Ectodermal cell (in vitro differentiated cells): ENCODE results near the gene URI1.
"Not testable (repeated sequence)": the region's sequence is repeated elsewhere in the genome, so short reads cannot be mapped to it uniquely, and the experiment has no call there.

ENCODE experiments used
- H3K27ac ChIP-seq: 2 replicates; pipeline ENCODE4 v1.7.0; 2013; ENCODE audit warnings: mild to moderate bottlenecking, low read depth, low read length; ENCODE audit not compliant: insufficient read depth, poor library complexity, severe bottlenecking
- H3K27me3 ChIP-seq: 2 replicates; pipeline ENCODE4 v1.7.0; 2013; ENCODE audit warnings: mild to moderate bottlenecking, low read length; ENCODE audit not compliant: insufficient read depth, control insufficient read depth, poor library complexity, severe bottlenecking
- H3K36me3 ChIP-seq: one replicate; pipeline ENCODE4 v1.7.0; 2013; ENCODE audit warnings: low read length; ENCODE audit not compliant: control insufficient read depth, insufficient read depth
- H3K4me1 ChIP-seq: one replicate; pipeline ENCODE4 v1.7.0; 2013; ENCODE audit warnings: low read length; ENCODE audit not compliant: control insufficient read depth, insufficient read depth
- H3K4me3 ChIP-seq: 2 replicates; pipeline ENCODE4 v1.7.0; 2013; ENCODE audit warnings: low read depth, low read length, control low read depth; ENCODE audit not compliant: insufficient read depth
- H3K9me3 ChIP-seq: 2 replicates; pipeline ENCODE4 v1.7.0; 2013; ENCODE audit warnings: mild to moderate bottlenecking, low read length, moderate library complexity; ENCODE audit not compliant: control insufficient read depth
- WGBS, 2 experiments: methylation state at CpG; one replicate each; pipeline ENCODE4 v1.1.7; 2013; ENCODE audit warnings: missing lambda C conversion rate in 2 of 2; 5-methylcytosine and 5-hydroxymethylcytosine counted together

URI1 gene

DNA sequence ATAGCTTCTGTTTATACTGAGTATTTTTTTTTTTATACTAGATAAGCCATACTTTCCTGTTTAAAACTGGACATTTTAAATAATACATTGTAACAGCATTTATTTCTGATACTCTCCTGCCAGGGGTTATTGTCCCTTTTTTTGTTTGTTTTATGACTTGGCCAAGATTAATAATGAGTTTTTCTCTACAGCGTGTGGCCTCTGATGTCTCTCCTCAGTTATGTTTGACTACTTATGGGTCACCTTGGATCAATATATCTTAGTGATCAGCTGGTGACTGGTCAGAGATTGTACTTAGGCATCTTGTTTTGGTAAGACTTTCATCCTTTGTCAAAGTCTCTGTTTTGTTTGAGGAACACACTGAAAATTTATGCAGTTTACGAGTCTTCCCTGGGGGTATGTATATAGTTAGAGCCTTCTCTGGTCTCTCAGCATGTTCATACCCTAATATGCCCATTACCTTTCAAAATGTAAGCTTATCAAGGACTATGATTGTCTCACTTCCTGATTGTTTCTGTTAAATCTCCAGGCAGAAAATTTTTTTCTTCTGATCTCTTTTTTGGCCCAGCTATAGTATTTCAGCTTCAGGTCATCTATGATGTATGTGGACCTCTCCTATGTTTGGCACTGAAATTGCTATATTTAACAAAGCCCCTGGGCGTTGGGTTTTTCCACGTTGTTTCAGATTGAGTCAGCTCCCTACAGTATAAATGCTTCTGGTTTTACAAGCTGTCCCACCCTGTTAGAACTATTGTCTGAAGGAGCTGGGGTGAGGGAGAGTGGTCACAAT, 87.9 kb downstream of the URI1 start:
- Histone ChIP-seq H3K9me3 (no peaks in the 10 kb centered on the region), H3K4me1 (no peaks in the 10 kb centered on the region), H3K4me3 (no peak overlapping the region), H3K27ac (no peak overlapping the region), H3K36me3 (peaks cover 9% of the 10 kb centered on the region), H3K27me3 (no peaks in the 10 kb centered on the region)
- WGBS, 2 experiments = 92 to 97% methylated on average over 4 of the region's 4 CpGs

DNA sequence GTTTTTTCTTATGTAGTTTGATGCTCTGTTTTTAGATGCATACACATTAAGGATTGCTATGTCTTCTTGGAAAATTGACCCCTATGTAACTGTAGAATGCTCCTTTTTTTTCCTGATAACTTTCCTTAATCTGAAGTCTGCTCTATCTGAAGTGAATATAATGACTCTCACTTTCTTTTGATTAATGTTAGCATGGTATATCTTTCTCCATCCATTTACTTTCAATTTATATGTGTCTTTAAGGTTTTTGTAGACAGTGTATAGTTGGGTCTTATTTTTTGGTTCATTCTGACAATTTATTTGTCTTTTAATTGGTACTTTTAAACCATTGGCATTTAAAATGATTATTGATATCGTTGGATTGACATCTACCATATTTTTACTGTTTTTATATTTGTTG, 92.3 kb downstream of the URI1 start:
- Histone ChIP-seq H3K4me3 (no peak overlapping the region), H3K4me1 (no peaks in the 10 kb centered on the region), H3K9me3 (no peaks in the 10 kb centered on the region), H3K27ac (no peak overlapping the region), H3K36me3 (peaks cover 13% of the 10 kb centered on the region), H3K27me3 (no peaks in the 10 kb centered on the region)
- WGBS, 2 experiments = no CpG with 5 or more reads among the region's 1 CpG

DNA sequence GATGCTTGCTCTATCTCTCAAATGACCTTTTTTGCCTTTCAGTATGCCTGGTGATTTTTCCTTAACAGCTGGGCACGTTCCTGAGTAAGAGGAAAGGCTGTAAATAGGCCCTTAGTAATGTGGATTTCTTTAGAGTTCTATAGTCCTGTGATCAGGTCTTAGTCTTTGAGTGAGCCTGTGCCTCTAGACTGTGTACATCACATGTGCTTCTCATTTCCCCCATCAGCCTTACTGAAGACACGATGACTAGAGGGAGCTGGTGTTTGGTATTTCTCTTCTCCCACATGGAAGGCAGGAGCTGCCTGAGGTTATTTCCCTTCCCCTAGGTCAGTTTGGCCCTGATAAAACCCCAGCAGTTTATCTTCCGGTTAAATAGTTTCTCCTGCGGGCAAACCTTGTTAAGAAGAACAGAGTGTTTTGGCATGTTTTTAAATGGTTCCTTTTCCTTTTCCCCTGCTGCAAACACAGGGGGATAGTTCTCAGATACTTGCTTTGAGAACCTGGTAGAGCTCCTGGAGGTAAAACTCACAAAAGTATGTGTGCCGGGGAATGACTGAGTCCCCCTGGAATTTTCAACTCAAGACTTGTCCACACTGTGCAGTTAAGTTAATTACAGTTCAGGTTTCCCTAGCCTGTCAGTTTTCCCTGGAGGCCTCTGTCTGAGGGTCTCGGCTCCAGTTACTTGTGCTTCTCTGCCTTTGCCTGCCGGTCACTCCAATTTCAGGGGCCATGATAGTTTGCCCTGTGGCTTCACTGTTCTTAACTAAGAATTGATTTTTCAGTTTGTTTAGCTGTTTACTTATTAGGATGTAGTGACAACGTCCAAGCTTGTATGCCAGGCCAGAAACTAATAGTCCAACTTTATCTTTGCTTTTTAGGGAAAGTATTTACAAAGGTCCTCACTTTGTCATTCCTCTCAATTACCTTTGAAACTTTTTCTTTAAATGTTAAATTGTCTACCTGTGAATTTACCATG, 94.4 kb downstream of the URI1 start:
- no peaks in the 10 kb centered on the region for H3K9me3 ChIP-seq
- H3K27me3 ChIP-seq = no peaks in the 10 kb centered on the region
- H3K4me1 ChIP-seq = no peaks in the 10 kb centered on the region
- H3K27ac ChIP-seq = peak overlapping the region; percentile 56
- H3K4me3 ChIP-seq = no peak overlapping the region
- H3K36me3 ChIP-seq = peaks cover 4% of the 10 kb centered on the region
- WGBS, 2 experiments = 89 to 91% methylated on average over 7 to 8 of the region's 8 CpGs

DNA sequence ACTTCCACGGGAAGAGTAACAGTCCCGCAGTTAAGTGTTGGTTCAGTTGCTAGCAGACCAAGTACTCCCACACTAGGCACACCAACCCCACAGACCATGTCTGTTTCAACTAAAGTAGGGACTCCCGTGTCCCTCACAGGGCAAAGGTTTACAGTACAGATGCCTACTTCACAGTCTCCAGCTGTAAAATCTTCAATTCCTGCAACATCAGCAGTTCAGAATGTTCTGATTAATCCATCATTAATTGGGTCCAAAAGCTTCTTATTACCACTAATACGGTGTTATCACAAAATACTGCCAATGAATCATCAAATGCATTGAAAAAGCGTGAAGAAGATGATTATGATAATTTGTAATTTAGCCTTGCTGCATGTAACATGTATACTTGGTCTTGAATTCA, 95.8 kb downstream of the URI1 start:
- Histone ChIP-seq H3K9me3 (no peaks in the 10 kb centered on the region), H3K27me3 (no peaks in the 10 kb centered on the region), H3K4me1 (no peaks in the 10 kb centered on the region), H3K4me3 (no peak overlapping the region), H3K27ac (no peak overlapping the region), H3K36me3 (peaks cover 4% of the 10 kb centered on the region)
- WGBS, 2 experiments = 96 to 99% methylated on average over 5 of the region's 5 CpGs

DNA sequence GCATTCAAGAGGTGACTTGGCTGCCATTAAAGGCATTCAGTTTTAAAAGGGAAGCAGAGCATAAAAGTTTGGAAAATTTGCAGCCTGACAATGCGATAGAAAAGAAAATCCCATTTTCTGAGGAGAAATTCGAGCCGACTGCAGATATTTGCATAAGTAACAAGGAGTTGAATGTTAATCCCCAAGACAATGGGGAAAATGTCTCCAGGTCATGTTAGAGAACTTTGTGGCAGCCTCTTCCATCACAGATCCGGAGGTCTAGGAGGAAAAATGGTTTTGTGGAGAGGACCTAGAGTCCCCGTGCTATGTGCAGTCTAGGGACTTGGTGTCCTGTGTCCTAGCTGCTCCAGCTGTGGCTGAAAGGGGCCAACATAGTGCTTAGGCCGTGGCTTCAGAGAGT, 99.9 kb downstream of the URI1 start:
- 91% methylated on average over 6 of the region's 6 CpGs for WGBS, 2 experiments
- H3K9me3 ChIP-seq, H3K36me3 ChIP-seq, H3K27me3 ChIP-seq, H3K4me1 ChIP-seq, H3K27ac ChIP-seq, H3K4me3 ChIP-seq: not testable (repeated sequence)

DNA sequence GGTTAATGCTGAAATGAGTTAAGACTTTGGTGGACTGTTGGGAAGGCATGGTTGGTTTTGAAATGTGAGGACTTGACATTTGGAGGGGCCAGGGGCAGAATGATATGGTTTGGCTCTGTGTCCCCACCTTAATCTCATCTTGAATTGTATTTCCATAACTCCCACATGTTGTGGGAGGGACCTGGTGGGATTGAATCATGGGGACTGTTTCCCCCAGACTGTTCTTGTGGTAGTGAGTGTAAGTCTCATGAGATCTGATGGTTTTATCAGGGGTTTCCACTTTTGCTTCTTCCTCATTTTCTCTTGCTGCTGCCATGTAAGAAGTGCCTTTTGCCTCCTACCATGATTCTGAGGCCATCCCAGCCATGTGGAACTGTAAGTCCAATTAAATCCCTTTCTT, 101.0 kb downstream of the URI1 start:
- H3K4me3 ChIP-seq, H3K9me3 ChIP-seq, H3K27ac ChIP-seq, H3K27me3 ChIP-seq, H3K4me1 ChIP-seq, H3K36me3 ChIP-seq: not testable (repeated sequence)

DNA sequence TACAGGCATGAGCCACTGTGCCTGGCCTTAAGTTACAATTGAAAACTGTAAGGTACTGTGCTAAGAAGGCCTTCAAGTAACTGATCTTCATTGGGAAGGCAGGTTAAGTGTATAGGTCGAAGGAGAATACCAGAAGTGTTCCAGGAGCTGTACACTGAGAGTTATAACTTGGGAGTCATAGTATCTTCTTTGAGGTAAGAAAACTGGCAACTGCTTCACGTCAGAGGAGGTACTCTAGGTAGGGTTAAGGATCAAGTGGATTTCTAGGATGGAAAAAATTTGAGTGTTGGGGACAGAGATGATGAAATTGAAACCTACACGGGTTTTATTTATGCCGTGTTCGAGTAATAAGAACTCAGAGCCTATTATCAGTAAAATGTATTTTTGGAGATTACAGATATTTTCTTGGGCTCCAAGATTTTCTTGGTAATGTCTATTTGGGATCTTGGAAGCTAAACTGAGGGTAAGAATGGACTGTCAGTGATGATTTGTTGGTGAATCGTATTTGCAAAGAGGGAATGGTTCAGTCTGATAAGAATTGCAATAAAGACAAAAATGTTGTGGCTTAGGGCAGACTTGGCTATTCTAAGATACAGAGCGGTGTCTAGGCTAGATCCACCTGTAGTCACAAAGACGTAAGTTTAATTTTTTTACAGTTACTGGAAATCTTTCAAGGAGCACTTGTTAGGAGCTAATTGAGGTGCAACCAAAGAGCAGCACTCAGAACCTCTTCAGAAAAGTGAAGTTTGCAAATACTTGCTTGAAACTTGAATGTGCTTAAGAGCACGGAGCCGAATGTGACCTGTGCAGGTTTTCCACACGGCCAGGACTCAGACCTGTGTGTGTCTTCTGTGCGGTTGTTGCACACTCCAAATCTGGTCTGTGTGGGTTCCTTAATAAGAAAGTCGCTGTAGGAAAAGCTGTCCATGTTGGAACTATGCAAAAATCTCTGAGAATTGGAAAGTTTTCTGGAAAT, 102.5 kb downstream of the URI1 start:
- no peak overlapping the region for H3K4me3 ChIP-seq
- no peak overlapping the region for H3K27ac ChIP-seq
- no peaks in the 10 kb centered on the region for H3K36me3 ChIP-seq
- no peaks in the 10 kb centered on the region for H3K9me3 ChIP-seq
- 96% methylated on average over 13 of the region's 13 CpGs for WGBS, 2 experiments
- no peaks in the 10 kb centered on the region for H3K27me3 ChIP-seq
- peaks cover 8% of the 10 kb centered on the region for H3K4me1 ChIP-seq

DNA sequence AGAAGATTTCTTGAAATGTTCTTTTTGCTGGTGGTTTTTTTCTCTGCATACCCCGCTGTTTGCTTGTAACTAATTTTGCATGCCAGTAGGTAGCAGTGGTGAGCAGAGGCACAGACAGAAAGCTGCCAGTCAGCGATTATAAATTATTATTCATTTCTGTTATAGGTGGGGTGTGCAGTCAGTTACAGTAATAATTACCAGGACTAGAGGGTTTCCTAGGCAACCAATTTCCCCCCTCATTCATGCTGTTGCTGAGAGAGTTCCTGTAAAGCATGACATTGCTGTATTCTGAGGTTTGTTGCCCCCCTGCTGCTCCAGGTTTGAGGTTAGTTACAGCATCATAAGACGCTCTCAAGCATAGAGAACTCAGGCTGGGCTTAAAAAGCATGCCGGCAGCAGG, 104.5 kb downstream of the URI1 start:
- Histone ChIP-seq H3K9me3 (no peaks in the 10 kb centered on the region), H3K4me1 (peaks cover 8% of the 10 kb centered on the region), H3K4me3 (no peak overlapping the region), H3K36me3 (no peaks in the 10 kb centered on the region), H3K27ac (no peak overlapping the region), H3K27me3 (no peaks in the 10 kb centered on the region)
- 31 to 35% methylated on average over 3 to 4 of the region's 4 CpGs for whole genome bisulfite sequencing, 2 experiments

DNA sequence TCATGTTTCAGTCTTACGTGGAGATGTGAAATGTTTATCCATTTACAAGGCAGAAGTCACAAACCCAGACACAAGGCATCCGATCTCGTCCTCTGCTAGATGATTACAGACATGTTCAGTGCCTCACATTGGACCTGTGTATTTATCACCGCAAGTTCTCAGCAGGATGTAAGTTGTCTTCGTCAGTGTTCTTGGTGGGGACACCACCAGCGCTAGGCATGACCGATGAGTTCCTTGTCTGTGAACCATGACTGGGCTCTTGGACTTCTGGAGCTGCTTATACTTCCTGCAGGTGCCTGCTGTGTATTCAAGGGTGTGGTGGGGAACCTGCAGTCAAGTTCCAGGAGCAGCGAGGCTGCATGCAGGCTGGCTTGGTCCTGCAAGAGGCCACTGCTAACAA, 105.4 kb downstream of the URI1 start:
- WGBS, 2 experiments = 92 to 96% methylated on average over 8 of the region's 8 CpGs
- H3K27ac ChIP-seq = no peak overlapping the region
- no peaks in the 10 kb centered on the region for H3K36me3 ChIP-seq
- no peaks in the 10 kb centered on the region for H3K9me3 ChIP-seq
- H3K27me3 ChIP-seq = no peaks in the 10 kb centered on the region
- no peak overlapping the region for H3K4me3 ChIP-seq
- H3K4me1 ChIP-seq = peaks cover 8% of the 10 kb centered on the region
